Colonic mucosa (tissue), 4 donors: Measurements from ENCODE around the gene CARMIL1. TPM values are rescaled to one million over a fixed set of nuclear protein-coding genes. Genes with fewer than 3 reads are reported as not detected.

Experiments
- DNase-seq: peaks from one replicate; pipeline ENCODE4 v3.0.0-alpha.2; 2020
- H3K27ac ChIP-seq: fragments of 200-600 bp; one replicate; pipeline ENCODE4 v1.8.0; 2021
- H3K27me3 ChIP-seq: fragments of 200-600 bp; one replicate; pipeline ENCODE4 v1.8.0; 2021
- H3K36me3 ChIP-seq: fragments of 200-600 bp; one replicate; pipeline ENCODE4 v1.8.0; 2021
- H3K4me1 ChIP-seq: fragments of 200-600 bp; one replicate; pipeline ENCODE4 v1.8.0; 2021; ENCODE audit warnings: mild to moderate bottlenecking
- H3K4me3 ChIP-seq: fragments of 200-600 bp; one replicate; pipeline ENCODE4 v1.8.0; 2021
- H3K9ac ChIP-seq, 2 donors: one replicate each; pipeline ENCODE4 v1.7.0; 2013; ENCODE audit warnings: control low read depth in 2 of 2, low read depth in 2 of 2, low read length in 2 of 2
- H3K9me3 ChIP-seq: fragments of 200-600 bp; one replicate; pipeline ENCODE4 v1.8.0; 2021
- intact Hi-C: fragments of 100-400 bp; cut with DNase I; formaldehyde crosslinking; loops from one replicate; pipeline ENCODE4 v1.14.1; 2022
- total RNA-seq, 2 donors: library from RNA; stranded (reverse); fragmentation: NEBNext Ultra II Directional in 1 of 2; extraction: Animal tissue kit (Norgen Biotek cat#: 25700) in 1 of 2; gene quantifications; one replicate each; pipeline ENCODE4 v1.2.1, GENCODE V29; 2021
- TF ChIP-seq, protein P1 (sequence below): fragments of 200-600 bp; IDR thresholded peaks from one replicate; pipeline ENCODE4 v1.8.0; 2022; ENCODE audit warnings: antibody characterized with exemption, mild to moderate bottlenecking
- donor health status: healthy.
- donor health status: DM: no; HTN: no; CAD: no.
- donor health status: DM: no; HTN: no; CAD: no.

CARMIL1 gene
- total RNA-seq, 2 donors from 2014 or later, result 38.6 to 50.2 TPM

DNA sequence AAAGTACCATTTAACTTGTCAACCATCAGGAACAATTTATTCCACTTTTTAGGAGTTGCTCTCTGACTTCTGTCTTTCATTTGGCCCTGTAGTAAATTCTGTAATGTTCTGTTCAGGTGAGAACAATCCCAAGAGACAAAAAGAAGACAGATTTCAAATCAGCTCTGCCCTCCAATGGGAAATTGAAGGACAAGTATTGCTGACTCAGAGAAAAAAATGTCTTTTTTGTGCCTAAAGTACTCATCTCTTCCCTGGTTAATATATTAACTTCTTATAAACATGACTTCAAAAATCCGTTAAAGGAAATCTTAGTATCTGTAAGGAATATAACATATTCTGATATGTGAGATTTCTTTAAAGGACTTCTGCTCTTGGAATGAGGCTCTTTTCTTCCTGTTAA, 334.2 kb downstream of the CARMIL1 start:
- TF ChIP-seq, protein P1, sequence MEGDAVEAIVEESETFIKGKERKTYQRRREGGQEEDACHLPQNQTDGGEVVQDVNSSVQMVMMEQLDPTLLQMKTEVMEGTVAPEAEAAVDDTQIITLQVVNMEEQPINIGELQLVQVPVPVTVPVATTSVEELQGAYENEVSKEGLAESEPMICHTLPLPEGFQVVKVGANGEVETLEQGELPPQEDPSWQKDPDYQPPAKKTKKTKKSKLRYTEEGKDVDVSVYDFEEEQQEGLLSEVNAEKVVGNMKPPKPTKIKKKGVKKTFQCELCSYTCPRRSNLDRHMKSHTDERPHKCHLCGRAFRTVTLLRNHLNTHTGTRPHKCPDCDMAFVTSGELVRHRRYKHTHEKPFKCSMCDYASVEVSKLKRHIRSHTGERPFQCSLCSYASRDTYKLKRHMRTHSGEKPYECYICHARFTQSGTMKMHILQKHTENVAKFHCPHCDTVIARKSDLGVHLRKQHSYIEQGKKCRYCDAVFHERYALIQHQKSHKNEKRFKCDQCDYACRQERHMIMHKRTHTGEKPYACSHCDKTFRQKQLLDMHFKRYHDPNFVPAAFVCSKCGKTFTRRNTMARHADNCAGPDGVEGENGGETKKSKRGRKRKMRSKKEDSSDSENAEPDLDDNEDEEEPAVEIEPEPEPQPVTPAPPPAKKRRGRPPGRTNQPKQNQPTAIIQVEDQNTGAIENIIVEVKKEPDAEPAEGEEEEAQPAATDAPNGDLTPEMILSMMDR, result no peak
- Histone ChIP-seq H3K36me3 (no peaks in the 10 kb centered on the region), H3K27ac (no peak overlapping the region)

DNA sequence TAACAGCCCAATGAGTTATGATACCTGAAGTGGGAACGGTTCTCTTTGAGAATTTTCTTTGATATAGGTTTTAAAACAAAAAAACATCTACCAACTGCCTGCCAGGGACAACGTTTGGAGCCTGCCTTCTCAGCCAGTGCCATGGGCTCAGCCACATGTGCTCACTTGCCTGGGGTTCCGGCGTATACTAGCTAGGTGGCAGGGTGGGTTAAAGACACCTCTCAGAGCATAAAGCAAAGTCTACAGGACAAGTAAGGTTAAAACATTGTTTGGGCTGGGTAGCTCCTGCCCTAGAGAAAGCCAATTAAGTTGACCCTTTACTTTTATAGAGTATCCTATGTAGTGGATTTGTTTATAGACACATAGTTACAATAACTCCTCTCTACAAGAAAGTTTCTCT, 334.9 kb downstream of the CARMIL1 start:
- H3K27ac ChIP-seq, result no peak overlapping the region
- H3K4me3 ChIP-seq, result no peak overlapping the region
- H3K9me3 ChIP-seq, result no peaks in the 10 kb centered on the region
- intact Hi-C loops, result no loop called here
- H3K27me3 ChIP-seq, result no peaks in the 10 kb centered on the region
- H3K9ac ChIP-seq, result no peak overlapping the region
- TF ChIP-seq, protein P1, result no peak
- no peaks in the 10 kb centered on the region for H3K4me1 ChIP-seq
- no peaks in the 10 kb centered on the region for H3K36me3 ChIP-seq
- no peak for DNase-seq

More for the DNA sequence above, 334.2 kb downstream of the CARMIL1 start:
- no peak for DNase-seq
- H3K9me3 ChIP-seq, result no peaks in the 10 kb centered on the region
- H3K9ac ChIP-seq, result no peak overlapping the region
- intact Hi-C loops, result no loop called here
- H3K4me3 ChIP-seq, result no peak overlapping the region
- H3K4me1 ChIP-seq, result no peaks in the 10 kb centered on the region
- no peaks in the 10 kb centered on the region for H3K27me3 ChIP-seq

DNA sequence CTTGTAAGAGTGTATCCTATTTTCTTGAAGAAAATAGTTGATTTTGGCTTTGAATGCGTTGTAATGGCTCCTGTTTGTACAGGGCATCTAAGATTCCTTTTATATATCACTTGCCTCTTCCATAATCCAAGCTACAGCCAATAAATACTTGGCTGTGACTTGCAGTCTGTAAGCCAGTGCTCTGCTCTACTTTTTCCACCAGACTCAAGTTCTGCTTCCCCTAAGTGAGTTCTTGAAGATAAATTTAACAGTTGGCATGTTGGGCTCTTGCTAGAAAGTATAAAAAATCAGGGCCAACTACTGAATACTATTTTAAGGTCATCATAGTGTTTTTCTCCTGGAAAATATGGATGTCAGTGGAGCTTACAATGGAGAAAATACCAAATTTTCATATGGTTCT, 336.3 kb downstream of the CARMIL1 start:
- Histone ChIP-seq H3K4me1 (no peaks in the 10 kb centered on the region), H3K27me3 (no peaks in the 10 kb centered on the region), H3K27ac (no peak overlapping the region), H3K9ac (no peak overlapping the region), H3K36me3 (no peaks in the 10 kb centered on the region), H3K9me3 (no peaks in the 10 kb centered on the region), H3K4me3 (no peak overlapping the region)
- intact Hi-C loops, result no loop called here
- DNase-seq, result no peak
- TF ChIP-seq, protein P1, result no peak

DNA sequence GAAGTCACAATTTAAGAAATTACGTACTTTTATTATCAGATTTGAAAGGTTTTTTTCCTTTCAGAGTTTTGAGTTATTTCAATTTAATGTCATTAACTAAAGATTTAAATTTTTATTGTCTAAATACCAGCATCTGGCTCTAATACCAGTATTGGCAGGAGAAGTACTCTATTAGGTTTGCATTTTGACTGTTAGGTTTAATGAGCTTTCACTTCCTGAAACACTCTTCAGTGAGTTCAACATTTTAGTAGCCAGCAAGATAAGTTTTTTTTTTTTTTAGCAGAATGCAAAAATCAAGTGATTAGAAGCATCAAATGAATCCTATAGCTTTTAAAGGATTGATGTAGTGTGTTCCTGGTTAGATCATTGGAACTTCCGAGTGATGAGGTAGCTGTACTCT, 338.8 kb downstream of the CARMIL1 start:
- H3K9ac ChIP-seq, result no peak overlapping the region
- H3K27me3 ChIP-seq, result no peaks in the 10 kb centered on the region
- no peaks in the 10 kb centered on the region for H3K4me1 ChIP-seq
- DNase-seq, result no peak
- H3K4me3 ChIP-seq, result no peak overlapping the region
- intact Hi-C loops, result no loop called here
- H3K27ac ChIP-seq, result no peak overlapping the region
- TF ChIP-seq, protein P1, result no peak
- H3K9me3 ChIP-seq, result no peaks in the 10 kb centered on the region
- H3K36me3 ChIP-seq, result no peaks in the 10 kb centered on the region

DNA sequence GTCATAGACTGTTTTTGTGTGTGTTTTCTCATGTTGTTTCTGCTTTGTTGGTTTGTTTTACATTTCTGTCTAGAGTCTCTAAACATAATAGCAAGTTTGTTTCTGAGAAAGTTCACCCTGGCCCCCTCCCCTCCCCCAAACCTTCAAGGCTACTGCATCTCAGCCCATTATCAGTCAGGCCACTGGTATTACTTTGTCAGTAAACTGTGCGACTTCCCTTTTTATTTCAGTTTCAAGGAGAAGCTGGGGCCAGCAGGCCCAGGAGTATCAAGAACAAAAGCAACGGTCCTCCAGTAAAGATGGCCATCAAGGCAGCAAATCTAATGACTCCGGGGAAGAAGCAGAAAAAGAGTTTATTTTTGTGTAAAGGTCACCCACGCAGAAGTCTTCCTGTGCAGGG, 340.0 kb downstream of the CARMIL1 start:
- no peaks in the 10 kb centered on the region for H3K36me3 ChIP-seq
- DNase-seq, result no peak
- TF ChIP-seq, protein P1, result no peak
- no peak overlapping the region for H3K27ac ChIP-seq
- H3K4me3 ChIP-seq, result no peak overlapping the region
- no peaks in the 10 kb centered on the region for H3K27me3 ChIP-seq
- no peaks in the 10 kb centered on the region for H3K4me1 ChIP-seq
- no peak overlapping the region for H3K9ac ChIP-seq
- H3K9me3 ChIP-seq, result no peaks in the 10 kb centered on the region
- intact Hi-C loops, result no loop called here

DNA sequence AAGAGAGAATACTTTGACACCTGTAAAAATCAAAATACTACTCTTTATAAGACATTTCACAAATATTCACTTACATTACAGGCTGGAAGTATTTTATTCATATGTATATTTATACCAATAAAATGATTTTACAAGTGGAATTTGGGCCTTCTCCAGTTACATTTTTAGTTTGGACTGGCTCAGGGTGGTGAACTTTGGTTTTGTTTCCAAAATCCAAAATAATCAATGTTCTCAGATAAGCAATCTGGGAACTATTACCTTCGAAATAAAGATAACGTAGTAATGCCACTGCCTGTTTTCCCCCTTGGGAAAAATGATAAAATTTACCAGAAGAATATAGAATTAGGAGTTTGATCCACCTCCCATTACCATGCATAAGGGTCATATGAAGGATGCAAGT, 341.2 kb downstream of the CARMIL1 start:
- Histone ChIP-seq H3K36me3 (no peaks in the 10 kb centered on the region), H3K27me3 (no peaks in the 10 kb centered on the region), H3K4me3 (no peak overlapping the region), H3K27ac (no peak overlapping the region), H3K9me3 (no peaks in the 10 kb centered on the region), H3K9ac (no peak overlapping the region), H3K4me1 (no peaks in the 10 kb centered on the region)
- TF ChIP-seq, protein P1, result no peak
- intact Hi-C loops, result no loop called here
- no peak for DNase-seq
